ENCODE measurements around the gene PPP1R11.

PPP1R11 gene

DNA sequence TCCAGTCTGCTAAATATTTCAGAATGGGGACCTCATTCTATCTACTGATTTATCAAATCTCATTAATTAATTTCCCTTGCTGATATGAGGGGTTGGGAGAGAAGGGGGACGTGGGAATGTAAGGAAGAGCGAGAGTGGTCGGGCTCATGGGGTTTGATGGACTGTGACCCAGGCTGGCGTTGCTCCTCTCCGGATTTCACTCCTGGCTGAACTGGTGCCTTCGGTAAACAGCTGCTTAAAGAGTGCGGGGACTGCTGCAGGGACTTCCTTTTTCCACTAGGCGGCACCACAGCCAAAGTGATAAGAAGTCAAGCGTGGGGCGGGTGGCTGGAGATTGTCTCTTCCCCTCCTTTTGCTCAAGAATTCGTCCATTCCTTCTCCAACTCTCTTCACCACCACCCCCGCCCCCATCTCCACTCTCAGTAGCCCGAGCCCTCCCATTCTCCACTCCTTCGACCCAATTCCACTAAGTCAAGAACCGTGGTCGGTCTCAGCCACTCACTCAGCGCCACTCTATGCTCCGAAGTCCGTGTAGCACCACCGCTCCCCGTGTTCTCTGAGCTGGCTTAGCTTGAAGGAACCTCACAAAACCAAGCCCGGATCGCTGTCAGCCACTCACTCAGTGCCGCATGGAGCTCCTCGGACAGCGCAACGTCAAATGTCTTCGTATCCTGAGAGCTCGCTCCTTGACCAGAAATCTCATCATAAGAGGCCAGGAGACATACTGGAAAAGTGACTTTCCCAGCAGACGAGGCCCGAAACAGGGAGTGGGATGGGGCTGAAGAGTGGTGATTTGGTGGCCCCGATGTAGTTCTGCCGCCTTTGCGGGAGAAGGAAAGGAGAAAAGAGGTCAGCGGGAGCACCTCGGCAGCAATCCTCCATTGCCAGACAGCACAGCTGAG is 36.2 kb downstream of the PPP1R11 start:
- TF ChIP-seq, protein P1, sequence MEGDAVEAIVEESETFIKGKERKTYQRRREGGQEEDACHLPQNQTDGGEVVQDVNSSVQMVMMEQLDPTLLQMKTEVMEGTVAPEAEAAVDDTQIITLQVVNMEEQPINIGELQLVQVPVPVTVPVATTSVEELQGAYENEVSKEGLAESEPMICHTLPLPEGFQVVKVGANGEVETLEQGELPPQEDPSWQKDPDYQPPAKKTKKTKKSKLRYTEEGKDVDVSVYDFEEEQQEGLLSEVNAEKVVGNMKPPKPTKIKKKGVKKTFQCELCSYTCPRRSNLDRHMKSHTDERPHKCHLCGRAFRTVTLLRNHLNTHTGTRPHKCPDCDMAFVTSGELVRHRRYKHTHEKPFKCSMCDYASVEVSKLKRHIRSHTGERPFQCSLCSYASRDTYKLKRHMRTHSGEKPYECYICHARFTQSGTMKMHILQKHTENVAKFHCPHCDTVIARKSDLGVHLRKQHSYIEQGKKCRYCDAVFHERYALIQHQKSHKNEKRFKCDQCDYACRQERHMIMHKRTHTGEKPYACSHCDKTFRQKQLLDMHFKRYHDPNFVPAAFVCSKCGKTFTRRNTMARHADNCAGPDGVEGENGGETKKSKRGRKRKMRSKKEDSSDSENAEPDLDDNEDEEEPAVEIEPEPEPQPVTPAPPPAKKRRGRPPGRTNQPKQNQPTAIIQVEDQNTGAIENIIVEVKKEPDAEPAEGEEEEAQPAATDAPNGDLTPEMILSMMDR (IDR thresholded peaks at IDR 0.05; ENCODE audit: low read length, missing control alignments), result peak; percentile 87
- H3K4me3 ChIP-seq (replicated peaks; ENCODE audit: low read depth, low read length), result peak overlapping the region; percentile 51
- peak; percentile 88 for DNase-seq (ENCODE audit: low read depth)

DNA sequence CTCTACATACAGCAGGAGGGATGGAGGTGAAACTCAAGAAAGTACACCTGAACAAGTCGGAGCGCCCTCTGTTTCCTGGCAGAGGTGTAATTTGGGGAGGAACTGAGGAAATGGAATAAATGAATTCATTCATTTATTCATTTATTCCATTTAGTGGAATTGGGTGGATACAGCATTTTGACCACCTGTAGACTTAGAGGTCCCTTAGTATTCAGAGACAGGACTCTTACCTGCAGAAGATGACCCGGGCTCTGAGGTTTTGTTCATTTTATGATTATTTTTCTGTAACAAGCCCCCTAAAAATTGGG is 36.8 kb downstream of the PPP1R11 start:
- TF ChIP-seq, protein P1 (IDR thresholded peaks at IDR 0.05; ENCODE audit: low read length, missing control alignments), result no peak
- no peak overlapping the region for H3K4me3 ChIP-seq (replicated peaks; ENCODE audit: low read depth, low read length)
- no peak for DNase-seq (ENCODE audit: low read depth)

DNA sequence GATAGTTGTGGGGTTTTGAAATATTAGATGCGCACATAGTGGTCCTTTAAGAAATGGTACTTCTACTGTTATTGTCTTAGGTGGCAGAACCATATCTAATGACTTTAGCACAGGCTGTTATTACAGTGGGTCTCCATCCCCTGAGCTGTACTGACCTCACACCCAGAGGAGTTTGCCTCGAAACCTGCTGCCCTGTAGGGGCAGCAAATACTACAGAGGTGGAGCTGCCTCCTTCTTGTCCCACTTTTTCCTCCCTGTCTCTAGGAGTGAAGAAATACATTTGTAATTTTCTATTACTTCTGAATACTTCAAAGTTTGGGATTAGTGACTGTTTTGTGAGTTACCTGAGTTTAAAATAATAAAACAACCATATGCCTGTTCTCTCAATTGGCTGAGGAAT is 37.7 kb downstream of the PPP1R11 start:
- DNase-seq (ENCODE audit: low read depth), result no peak
- no peak overlapping the region for H3K4me3 ChIP-seq (replicated peaks; ENCODE audit: low read depth, low read length)
- TF ChIP-seq, protein P1 (IDR thresholded peaks at IDR 0.05; ENCODE audit: low read length, missing control alignments), result no peak

DNA sequence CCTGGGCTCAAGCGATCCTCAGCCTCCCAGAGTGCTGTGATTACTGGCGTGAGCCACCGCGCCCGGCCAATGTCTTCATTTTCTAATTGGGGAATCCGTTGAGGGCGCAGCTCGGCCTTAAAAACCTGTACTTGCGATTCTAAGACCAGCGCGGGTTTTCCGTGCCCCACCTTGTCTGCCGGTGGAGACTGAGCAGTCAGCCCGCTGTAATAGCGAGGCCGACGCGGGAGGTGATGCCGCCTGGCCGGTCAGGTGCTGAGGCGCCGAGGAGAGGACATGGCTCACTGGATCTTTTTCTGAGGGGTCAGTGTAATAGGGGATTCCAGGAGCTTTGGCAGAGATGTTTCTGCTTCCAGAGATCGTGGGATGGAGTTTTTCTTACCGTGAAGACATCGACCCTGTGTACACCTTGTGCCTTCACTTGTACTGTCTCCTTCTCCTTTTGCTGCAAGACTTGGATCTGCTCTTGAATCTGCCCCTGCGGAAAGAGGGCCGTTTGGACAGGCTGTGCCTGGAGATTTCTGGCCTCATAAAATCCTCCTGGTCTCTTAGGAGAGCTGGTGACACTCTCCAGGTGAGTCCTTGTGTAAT is 44.4 kb downstream of the PPP1R11 start:
- no peak overlapping the region for H3K4me3 ChIP-seq (replicated peaks; ENCODE audit: low read depth, low read length)
- TF ChIP-seq, protein P1 (IDR thresholded peaks at IDR 0.05; ENCODE audit: low read length, missing control alignments), result no peak
- DNase-seq (ENCODE audit: low read depth), result no peak

DNA sequence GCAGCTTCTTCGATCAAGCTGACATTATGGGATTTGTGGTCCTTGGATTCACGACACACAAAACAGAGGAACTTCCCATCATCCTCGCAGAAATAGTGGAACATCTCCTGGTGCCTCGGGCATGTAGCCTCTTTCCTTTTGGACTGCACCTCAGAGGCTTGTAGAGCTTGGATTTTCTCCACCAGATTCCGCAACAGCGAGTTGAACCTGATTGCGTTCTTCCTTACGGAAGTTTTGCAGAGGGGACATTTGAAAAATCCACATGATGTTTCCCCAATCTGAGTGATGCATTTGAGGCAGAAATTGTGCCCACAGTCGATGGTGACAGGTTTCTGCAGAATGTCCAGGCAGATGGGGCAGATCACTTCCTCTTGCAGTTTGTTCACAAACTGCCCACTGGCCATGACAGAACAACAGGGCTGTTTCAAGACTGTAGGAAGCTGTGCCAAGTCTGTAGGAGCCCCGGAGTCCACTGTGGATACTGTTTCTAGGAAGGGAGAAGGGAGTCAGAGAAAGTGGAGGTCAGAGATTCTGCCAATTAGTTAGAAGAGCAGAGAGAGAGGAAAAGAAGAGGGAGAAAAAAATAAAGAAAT is 45.5 kb downstream of the PPP1R11 start:
- H3K4me3 ChIP-seq (replicated peaks; ENCODE audit: low read depth, low read length), result no peak overlapping the region
- TF ChIP-seq, protein P1 (IDR thresholded peaks at IDR 0.05; ENCODE audit: low read length, missing control alignments), result no peak
- no peak for DNase-seq (ENCODE audit: low read depth)

DNA sequence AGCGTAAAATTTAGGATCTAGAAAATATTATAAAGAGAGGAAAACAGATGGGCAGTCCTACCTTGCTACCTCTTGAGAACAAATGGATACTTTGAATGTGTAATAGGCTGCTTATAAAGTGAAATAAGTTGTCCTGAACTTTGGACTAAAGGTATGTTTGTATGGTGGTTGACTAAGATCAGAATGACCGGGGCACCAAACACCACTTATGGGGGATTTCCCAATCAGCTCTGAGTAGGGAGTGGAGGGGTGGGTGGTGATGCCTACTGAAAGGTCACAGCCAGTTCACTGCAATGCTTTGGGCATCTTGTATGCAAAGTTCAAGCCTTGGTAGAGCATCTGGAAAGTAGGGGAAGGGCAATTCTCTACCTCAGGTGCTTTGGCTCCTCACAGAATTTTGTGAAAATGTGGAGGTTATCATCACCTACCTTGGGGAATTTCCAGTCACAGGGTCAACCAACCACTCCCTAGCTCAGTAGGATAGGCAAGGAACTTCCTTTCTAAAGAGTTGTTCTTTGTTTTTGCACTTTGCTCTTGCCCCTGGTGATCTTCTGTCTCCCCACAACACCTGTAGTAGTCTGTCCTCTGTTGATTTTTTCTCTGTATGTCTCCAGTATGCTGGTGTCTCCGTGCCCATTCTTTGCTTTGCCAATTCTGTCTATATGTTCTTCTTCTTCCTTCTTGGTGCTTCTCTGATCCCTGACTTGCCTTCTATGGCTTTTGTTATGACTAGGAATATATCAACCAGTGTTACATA is 46.2 kb downstream of the PPP1R11 start, which contains the start of gene TRIM31:
Gene TRIM31 (minus strand): TSS at position 88 of the 757 bp plus-strand sequence. CDS start 285 bp downstream, outside the sequence.
- no peak within 1 kb of the TSS for H3K4me3 ChIP-seq (replicated peaks; ENCODE audit: low read depth, low read length)
- TF ChIP-seq, protein P1 (IDR thresholded peaks at IDR 0.05; ENCODE audit: low read length, missing control alignments), result no peak
- no peak for DNase-seq (ENCODE audit: low read depth)
